ENCODE measurements around the gene SERPINB13.

GRCh38 chr18:63591725-63592124 is 4.6 kb downstream of the SERPINB13 start:
- TF ChIP-seq, protein P1, sequence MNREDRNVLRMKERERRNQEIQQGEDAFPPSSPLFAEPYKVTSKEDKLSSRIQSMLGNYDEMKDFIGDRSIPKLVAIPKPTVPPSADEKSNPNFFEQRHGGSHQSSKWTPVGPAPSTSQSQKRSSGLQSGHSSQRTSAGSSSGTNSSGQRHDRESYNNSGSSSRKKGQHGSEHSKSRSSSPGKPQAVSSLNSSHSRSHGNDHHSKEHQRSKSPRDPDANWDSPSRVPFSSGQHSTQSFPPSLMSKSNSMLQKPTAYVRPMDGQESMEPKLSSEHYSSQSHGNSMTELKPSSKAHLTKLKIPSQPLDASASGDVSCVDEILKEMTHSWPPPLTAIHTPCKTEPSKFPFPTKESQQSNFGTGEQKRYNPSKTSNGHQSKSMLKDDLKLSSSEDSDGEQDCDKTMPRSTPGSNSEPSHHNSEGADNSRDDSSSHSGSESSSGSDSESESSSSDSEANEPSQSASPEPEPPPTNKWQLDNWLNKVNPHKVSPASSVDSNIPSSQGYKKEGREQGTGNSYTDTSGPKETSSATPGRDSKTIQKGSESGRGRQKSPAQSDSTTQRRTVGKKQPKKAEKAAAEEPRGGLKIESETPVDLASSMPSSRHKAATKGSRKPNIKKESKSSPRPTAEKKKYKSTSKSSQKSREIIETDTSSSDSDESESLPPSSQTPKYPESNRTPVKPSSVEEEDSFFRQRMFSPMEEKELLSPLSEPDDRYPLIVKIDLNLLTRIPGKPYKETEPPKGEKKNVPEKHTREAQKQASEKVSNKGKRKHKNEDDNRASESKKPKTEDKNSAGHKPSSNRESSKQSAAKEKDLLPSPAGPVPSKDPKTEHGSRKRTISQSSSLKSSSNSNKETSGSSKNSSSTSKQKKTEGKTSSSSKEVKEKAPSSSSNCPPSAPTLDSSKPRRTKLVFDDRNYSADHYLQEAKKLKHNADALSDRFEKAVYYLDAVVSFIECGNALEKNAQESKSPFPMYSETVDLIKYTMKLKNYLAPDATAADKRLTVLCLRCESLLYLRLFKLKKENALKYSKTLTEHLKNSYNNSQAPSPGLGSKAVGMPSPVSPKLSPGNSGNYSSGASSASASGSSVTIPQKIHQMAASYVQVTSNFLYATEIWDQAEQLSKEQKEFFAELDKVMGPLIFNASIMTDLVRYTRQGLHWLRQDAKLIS (CRISPR knock-in tag; IDR thresholded peaks at IDR 0.05): no peak
- TF ChIP-seq, protein P2, sequence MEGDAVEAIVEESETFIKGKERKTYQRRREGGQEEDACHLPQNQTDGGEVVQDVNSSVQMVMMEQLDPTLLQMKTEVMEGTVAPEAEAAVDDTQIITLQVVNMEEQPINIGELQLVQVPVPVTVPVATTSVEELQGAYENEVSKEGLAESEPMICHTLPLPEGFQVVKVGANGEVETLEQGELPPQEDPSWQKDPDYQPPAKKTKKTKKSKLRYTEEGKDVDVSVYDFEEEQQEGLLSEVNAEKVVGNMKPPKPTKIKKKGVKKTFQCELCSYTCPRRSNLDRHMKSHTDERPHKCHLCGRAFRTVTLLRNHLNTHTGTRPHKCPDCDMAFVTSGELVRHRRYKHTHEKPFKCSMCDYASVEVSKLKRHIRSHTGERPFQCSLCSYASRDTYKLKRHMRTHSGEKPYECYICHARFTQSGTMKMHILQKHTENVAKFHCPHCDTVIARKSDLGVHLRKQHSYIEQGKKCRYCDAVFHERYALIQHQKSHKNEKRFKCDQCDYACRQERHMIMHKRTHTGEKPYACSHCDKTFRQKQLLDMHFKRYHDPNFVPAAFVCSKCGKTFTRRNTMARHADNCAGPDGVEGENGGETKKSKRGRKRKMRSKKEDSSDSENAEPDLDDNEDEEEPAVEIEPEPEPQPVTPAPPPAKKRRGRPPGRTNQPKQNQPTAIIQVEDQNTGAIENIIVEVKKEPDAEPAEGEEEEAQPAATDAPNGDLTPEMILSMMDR (IDR thresholded peaks at IDR 0.05 in 2 of 3, conservative IDR thresholded peaks at IDR 0.05 in 1 of 3; ENCODE audit: insufficient read depth in 2 of 3, low read depth in 1 of 3, low read length in 3 of 3): no peak
- TF ChIP-seq PREB (CRISPR knock-in tag; IDR thresholded peaks at IDR 0.05) (no peak), SPI1 (IDR thresholded peaks at IDR 0.05; ENCODE audit: borderline replicate concordance, low read depth, low read length) (no peak), ZNF324 (CRISPR knock-in tag; IDR thresholded peaks at IDR 0.05) (no peak), EP300 (IDR thresholded peaks at IDR 0.05; ENCODE audit: low read length) (no peak), EZH2 (IDR thresholded peaks at IDR 0.05; ENCODE audit: borderline replicate concordance, low read depth, low read length) (no peak)

Data from K562 (cell line).